BE2C (cell line): Measurements from ENCODE around the gene EDIL3.
"Not testable (repeated sequence)": the region's sequence is repeated elsewhere in the genome, so short reads cannot be mapped to it uniquely, and the experiment has no call there.

Source experiments
- DNase-seq: peaks from one replicate; pipeline ENCODE4 v3.0.0-alpha.2; 2020
- H3K27me3 ChIP-seq: fragments of 250-450 bp; sonication (Bioruptor Pico); 2 replicates; pipeline ENCODE4 v1.5.1; 2020; ENCODE audit warnings: mild to moderate bottlenecking
- H3K36me3 ChIP-seq: fragments of 250-450 bp; sonication (Bioruptor Pico); 2 replicates; pipeline ENCODE4 v1.5.1; 2020; ENCODE audit warnings: mild to moderate bottlenecking
- H3K4me1 ChIP-seq: fragments of 250-450 bp; sonication (Bioruptor Pico); 2 replicates; pipeline ENCODE4 v1.5.1; 2020
- H3K4me3 ChIP-seq: 2 replicates; pipeline ENCODE4 v1.5.1; 2011; ENCODE audit warnings: low read depth, low read length
- H3K9me3 ChIP-seq: fragments of 250-450 bp; sonication (Bioruptor Pico); 2 replicates; pipeline ENCODE4 v1.5.1; 2020
- CTCF ChIP-seq: IDR thresholded peaks from 2 replicates; pipeline ENCODE4 v1.5.1; 2012; ENCODE audit warnings: mild to moderate bottlenecking, low read depth, low read length

The EDIL3 gene

GRCh38 chr5:84322646-84323045 is 62.0 kb downstream of the EDIL3 start:
- no peaks in the 10 kb centered on the region; the same call in 1 of the 2 replicates for H3K9me3 ChIP-seq
- no peak overlapping the region for H3K4me3 ChIP-seq
- TF ChIP-seq CTCF: no peak
- H3K27me3 ChIP-seq: no peaks in the 10 kb centered on the region
- no peaks in the 10 kb centered on the region for H3K36me3 ChIP-seq
- no peak for DNase-seq
- H3K4me1 ChIP-seq: no peaks in the 10 kb centered on the region

- H3K9me3 ChIP-seq, DNase-seq, H3K4me1 ChIP-seq, H3K4me3 ChIP-seq, H3K27me3 ChIP-seq, H3K36me3 ChIP-seq: not testable (repeated sequence)
These were observed 66.9 kb downstream of the EDIL3 start for GRCh38 chr5:84317826-84318225.

- not testable (repeated sequence) for DNase-seq, H3K36me3 ChIP-seq, H3K27me3 ChIP-seq, H3K9me3 ChIP-seq, H3K4me3 ChIP-seq, H3K4me1 ChIP-seq
These were observed 72.4 kb downstream of the EDIL3 start for GRCh38 chr5:84312280-84312679.

- not testable (repeated sequence) for H3K27me3 ChIP-seq, H3K9me3 ChIP-seq, H3K4me1 ChIP-seq, H3K4me3 ChIP-seq, H3K36me3 ChIP-seq, DNase-seq
These were observed 74.8 kb downstream of the EDIL3 start for GRCh38 chr5:84309850-84310249.

- no peak for TF ChIP-seq CTCF
- H3K9me3 ChIP-seq: peaks cover 5% of the 10 kb centered on the region
- no peak for DNase-seq
These were observed 78.1 kb downstream of the EDIL3 start for GRCh38 chr5:84306601-84307000.

GRCh38 chr5:84304599-84304998 is 80.1 kb downstream of the EDIL3 start:
- H3K4me3 ChIP-seq: no peak overlapping the region
- H3K4me1 ChIP-seq: peaks cover 5% of the 10 kb centered on the region
- no peak for DNase-seq
- H3K36me3 ChIP-seq: no peaks in the 10 kb centered on the region; the same call in 1 of the 2 replicates
- H3K27me3 ChIP-seq: no peaks in the 10 kb centered on the region
- no peak for TF ChIP-seq CTCF
- peaks cover under 1% of the 10 kb centered on the region; the same call in 1 of the 2 replicates for H3K9me3 ChIP-seq

More at GRCh38 chr5:84306601-84307000, 78.1 kb downstream of the EDIL3 start:
- H3K36me3 ChIP-seq: no peaks in the 10 kb centered on the region; the same call in 1 of the 2 replicates
- peaks cover 1% of the 10 kb centered on the region for H3K4me1 ChIP-seq
- no peaks in the 10 kb centered on the region for H3K27me3 ChIP-seq
- H3K4me3 ChIP-seq: no peak overlapping the region

- no peak overlapping the region for H3K4me3 ChIP-seq
- no peaks in the 10 kb centered on the region for H3K9me3 ChIP-seq
- no peaks in the 10 kb centered on the region for H3K27me3 ChIP-seq
- H3K4me1 ChIP-seq: peaks cover 5% of the 10 kb centered on the region
- no peak for DNase-seq
- TF ChIP-seq CTCF: no peak
- no peaks in the 10 kb centered on the region for H3K36me3 ChIP-seq
These were observed 81.4 kb downstream of the EDIL3 start for GRCh38 chr5:84303315-84303714.

GRCh38 chr5:84301535-84301934 is 83.1 kb downstream of the EDIL3 start:
- Histone ChIP-seq H3K4me1 (peaks cover 5% of the 10 kb centered on the region), H3K4me3 (no peak overlapping the region), H3K9me3 (no peaks in the 10 kb centered on the region), H3K27me3 (no peaks in the 10 kb centered on the region), H3K36me3 (no peaks in the 10 kb centered on the region)
- TF ChIP-seq CTCF: no peak
- no peak for DNase-seq
